Urinary bladder (tissue), 4 donors: ENCODE measurements around the gene CYP4A11. TPM values are rescaled to one million over a fixed set of nuclear protein-coding genes. Genes with fewer than 3 reads are reported as not detected.
"Not testable (repeated sequence)": the region's sequence is repeated elsewhere in the genome, so short reads cannot be mapped to it uniquely, and the experiment has no call there.

Experiments
- DNase-seq: peaks from one replicate; pipeline ENCODE4 v3.0.0-alpha.2; 2015; ENCODE audit errors: extremely low spot score
- H3K27ac ChIP-seq: one replicate; pipeline ENCODE4 v1.5.1; 2013; ENCODE audit warnings: low read depth, mild to moderate bottlenecking, moderate library complexity
- H3K36me3 ChIP-seq: one replicate; pipeline ENCODE4 v1.6.1; 2013; ENCODE audit warnings: mild to moderate bottlenecking, moderate library complexity; ENCODE audit not compliant: insufficient read depth
- H3K4me1 ChIP-seq: one replicate; pipeline ENCODE4 v1.6.1; 2013; ENCODE audit warnings: mild to moderate bottlenecking, moderate library complexity; ENCODE audit not compliant: insufficient read depth
- H3K4me3 ChIP-seq: one replicate; pipeline ENCODE4 v1.5.1; 2013; ENCODE audit warnings: low read depth, low read length
- WGBS: extraction: QIAGEN DNeasy Blood & Tissue Kit; methylation state at CpG from one replicate; pipeline ENCODE4 v1.1.7; 2013; 5-methylcytosine and 5-hydroxymethylcytosine counted together
- polyA plus RNA-seq: library from polyadenylated mRNA; stranded (reverse); fragments of 200-250 nt; gene quantifications from one replicate; pipeline ENCODE4 v1.2.3, GENCODE V29; 2013
- total RNA-seq: library from RNA; depleted of rRNA; stranded (reverse); fragments of >200 nt; gene quantifications from one replicate; pipeline ENCODE4 v1.2.3, GENCODE V29; 2014
- donor health status: healthy with polysubstance abuse.
- donor health status: healthy.

CYP4A11 gene
- total and polyA plus RNA-seq, 2 donors = 0.14 TPM; not detected in 1

DNA sequence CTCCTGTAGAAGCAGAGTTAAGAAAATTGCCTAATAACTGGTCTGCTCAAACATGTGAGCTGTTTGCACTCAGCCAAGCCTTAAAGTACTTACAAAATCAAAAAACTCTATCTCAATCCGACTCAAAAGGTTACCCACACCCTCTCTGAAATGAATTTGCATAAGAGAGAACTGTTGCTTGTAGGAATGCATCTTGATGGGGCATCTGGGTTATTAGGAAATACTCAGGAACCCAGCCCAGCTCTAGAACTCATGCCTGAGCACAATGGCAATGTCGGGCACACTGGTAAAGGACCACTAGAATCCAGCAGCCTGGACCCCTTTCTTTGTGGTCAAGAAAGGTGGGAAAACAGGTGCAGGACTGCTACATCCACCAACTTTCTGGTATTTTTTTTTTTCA, 6.4 kb upstream of the CYP4A11 start:
- not testable (repeated sequence) for H3K27ac ChIP-seq, H3K4me1 ChIP-seq, H3K4me3 ChIP-seq, H3K36me3 ChIP-seq, DNase-seq
- 42% methylated on average over 2 of the region's 2 CpGs for WGBS

DNA sequence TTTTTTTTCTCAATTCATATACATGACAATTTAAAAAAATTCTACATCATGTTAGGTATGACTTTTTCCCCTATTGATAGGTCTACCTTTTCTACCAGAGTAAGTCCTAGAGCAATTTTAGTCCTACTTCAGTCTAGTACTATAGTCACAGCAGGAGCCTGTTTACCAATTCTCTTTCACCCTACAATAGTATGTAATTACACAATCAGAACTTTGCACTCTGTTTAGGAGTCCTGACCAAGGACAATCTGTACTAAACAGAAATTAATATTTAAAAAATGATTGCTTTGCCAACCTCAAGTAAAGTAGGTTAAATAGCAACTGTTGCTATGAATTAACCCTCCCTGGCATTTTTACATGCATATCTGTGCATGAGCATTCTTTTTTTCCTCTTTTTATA, 810 bp upstream of the CYP4A11 start:
- no peaks in the 10 kb centered on the region for H3K36me3 ChIP-seq

DNA sequence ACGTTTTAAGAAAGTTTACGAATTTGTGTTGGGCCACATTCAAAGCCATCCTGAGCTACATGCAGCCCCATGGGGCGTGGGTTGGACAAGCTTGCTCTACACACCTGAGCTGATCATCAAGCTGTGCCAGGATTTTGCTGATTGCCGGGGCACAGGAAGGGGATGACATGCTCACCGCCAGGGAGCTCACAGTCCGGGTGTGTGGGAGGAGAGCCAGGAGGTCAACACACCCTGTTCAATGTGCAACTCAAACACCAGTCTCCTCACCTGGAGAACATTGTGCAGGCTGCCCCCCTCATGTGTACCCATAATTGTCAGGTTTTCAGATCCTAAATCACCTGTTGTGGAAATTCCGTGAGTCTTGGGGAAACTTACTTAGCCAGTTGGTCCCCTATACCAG, 969 bp downstream of the CYP4A11 start:
- Histone ChIP-seq H3K27ac (no peak overlapping the region), H3K4me3 (no peak overlapping the region), H3K36me3 (no peaks in the 10 kb centered on the region), H3K4me1 (no peaks in the 10 kb centered on the region)
- WGBS = 71% methylated on average over 7 of the region's 7 CpGs
- no peak for DNase-seq

More for the DNA sequence above, 810 bp upstream of the CYP4A11 start:
- H3K27ac ChIP-seq = no peak overlapping the region
- H3K4me3 ChIP-seq = no peak overlapping the region
- DNase-seq = no peak
- H3K4me1 ChIP-seq = no peaks in the 10 kb centered on the region

DNA sequence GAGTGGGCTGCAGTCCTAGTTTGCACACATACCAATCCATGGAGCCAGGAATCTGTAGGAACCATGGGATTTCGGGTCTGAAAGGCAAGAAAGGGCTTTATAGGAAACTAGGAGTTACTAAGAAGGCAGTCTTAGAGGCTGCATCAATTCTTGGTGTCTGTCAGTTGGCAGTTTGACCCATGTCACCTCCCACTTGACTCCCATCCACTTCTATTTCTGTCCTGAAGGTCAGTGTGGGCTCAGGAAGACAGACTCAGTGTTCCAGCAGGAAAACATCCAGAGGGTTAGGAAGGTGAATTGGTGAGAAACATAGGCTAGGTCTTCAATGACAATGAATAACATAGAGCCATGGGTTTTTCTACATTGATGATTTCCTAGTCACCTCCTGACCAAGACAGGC, 4.0 kb downstream of the CYP4A11 start:
- no peak overlapping the region for H3K27ac ChIP-seq
- no peak for DNase-seq
- H3K4me3 ChIP-seq = no peak overlapping the region
- WGBS = 50% methylated on average over 1 of the region's 1 CpG
- no peaks in the 10 kb centered on the region for H3K4me1 ChIP-seq
- no peaks in the 10 kb centered on the region for H3K36me3 ChIP-seq

DNA sequence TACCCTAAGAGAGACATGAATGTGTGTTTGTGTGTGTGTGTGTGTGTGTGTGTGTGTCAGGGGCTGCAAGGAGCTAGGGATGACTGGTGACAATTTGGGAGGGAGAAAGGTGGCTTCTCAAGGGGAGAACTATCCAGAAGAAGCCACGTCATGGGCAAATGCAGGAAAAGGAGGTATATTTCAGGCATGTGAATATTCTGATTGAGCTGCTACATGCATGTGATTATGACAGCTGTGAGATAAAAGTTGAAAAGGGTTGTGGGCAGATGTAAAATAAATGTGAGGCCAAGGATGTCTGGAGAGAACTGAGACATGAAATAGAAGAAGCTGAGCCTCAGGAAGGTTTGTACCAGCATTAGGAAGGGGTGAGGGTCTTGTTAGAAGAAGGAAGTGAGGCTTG, 4.5 kb downstream of the CYP4A11 start:
- H3K27ac ChIP-seq = no peak overlapping the region
- H3K4me3 ChIP-seq = no peak overlapping the region
- H3K36me3 ChIP-seq = no peaks in the 10 kb centered on the region
- no peak for DNase-seq
- 57% methylated on average over 1 of the region's 1 CpG for WGBS
- H3K4me1 ChIP-seq = no peaks in the 10 kb centered on the region

DNA sequence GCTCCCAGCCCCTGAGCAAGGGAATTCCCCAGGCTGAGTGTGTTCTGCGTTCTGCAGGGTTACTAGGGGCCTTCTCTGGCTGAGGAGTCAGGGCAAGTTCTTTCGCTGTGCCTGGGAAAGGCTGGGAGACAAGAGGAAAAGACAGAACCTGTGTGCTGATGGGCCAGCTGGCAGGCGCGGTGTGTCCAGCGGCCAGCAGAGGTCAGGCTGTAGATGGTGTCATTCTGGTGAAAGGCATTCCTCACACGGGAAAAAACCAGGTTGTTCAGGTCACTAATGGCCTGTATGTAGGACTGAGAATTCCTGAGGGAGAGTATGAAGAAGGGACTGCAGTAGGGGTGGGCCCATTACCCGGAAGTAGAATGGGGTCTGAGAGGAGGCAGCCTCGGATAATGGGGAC, 6.4 kb downstream of the CYP4A11 start:
- H3K4me1 ChIP-seq, H3K27ac ChIP-seq, H3K4me3 ChIP-seq, H3K36me3 ChIP-seq, DNase-seq: not testable (repeated sequence)
- WGBS = 31% methylated on average over 8 of the region's 8 CpGs

DNA sequence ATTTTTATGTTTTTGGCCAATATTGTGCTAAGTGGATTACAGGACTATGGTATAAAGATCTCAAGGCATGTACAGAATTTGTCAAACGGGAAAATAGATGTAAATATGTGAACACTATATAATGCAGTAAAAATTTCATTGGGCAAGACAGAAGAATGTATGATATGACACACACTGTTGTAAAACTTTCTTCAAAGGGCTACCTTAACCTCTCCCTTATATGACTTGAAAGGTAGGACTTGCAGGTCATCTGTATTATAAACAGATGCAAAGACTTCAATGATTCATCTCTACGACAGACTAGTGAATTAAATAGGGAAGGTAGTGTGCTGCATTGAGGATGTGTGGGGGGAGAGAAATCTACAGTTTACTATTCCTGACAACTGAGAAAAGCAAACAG, 9.3 kb downstream of the CYP4A11 start:
- H3K36me3 ChIP-seq, DNase-seq, H3K4me1 ChIP-seq, H3K4me3 ChIP-seq, H3K27ac ChIP-seq: not testable (repeated sequence)
- WGBS = 24% methylated on average over 2 of the region's 2 CpGs

DNA sequence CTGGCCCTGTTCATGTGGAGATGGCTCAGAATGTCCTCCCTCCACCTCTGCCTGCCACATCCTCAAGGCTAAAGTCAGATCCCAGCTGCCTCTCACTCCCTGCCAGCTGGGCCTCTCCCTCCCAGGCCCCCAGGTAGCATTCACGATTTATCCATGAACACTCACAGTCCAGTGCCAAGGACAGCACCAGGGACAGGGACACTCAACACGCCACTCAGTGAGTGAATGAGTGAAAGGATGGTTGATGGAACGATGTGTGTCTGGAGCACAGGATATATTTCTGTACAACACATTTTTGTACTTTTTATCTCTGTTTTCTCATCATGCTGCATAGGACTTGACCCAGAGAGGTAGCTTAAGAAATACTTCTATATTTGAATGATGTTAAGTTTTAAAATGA, 10.1 kb downstream of the CYP4A11 start:
- no peak for DNase-seq
- H3K27ac ChIP-seq = no peak overlapping the region
- WGBS = 66% methylated on average over 3 of the region's 3 CpGs
- H3K4me3 ChIP-seq = no peak overlapping the region
- no peaks in the 10 kb centered on the region for H3K4me1 ChIP-seq
- H3K36me3 ChIP-seq = no peaks in the 10 kb centered on the region

DNA sequence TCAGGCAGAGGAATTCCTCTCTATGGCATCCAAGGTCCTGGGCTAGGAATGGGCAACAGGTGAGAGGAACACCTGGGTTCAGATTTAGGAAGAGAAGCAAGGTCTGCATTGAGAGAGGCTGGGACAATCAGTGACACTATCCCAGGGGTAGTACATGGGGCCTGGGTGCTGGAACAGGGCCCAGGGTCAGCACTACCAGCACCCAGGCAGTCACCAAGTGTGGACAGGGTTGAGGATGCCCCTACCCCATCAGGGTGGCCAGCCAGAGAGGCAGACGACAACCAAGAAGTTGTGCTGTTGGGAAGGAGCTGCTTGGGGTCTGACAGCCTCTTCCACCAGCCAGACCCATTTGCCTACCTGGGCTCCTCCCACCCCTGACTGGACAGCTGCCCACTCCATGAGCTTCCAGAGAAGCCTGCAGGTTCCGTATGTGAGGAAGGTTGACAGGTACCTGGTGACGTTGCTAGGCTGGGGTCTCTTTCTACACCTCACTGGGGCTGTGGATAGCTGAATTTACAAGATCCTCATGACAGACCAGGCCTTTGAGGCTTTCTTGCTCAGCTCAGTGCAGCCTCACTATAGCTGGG, 13.9 kb downstream of the CYP4A11 start:
- 81% methylated on average over 3 of the region's 3 CpGs for WGBS
- no peaks in the 10 kb centered on the region for H3K36me3 ChIP-seq
- H3K27ac ChIP-seq = no peak overlapping the region
- no peaks in the 10 kb centered on the region for H3K4me1 ChIP-seq
- no peak overlapping the region for H3K4me3 ChIP-seq
- no peak for DNase-seq

DNA sequence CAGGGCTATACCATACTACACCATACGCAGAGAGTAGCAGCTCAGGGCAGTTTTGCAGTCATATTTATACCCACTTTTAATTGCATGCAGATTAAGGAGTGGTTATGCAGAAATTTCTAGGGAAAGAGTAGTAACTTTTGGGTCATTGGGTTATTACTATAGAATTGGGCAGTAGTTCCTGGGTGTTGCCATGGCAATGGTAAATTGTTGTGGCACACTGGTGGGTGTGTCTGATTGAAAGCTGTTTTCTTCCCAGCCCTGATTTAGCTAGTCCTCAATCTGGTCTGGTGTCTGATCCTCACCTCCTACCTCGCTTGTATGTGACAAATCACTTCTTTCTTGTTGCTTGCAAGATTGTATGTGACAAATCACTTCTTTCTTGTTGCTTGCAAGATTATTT, 30.5 kb downstream of the CYP4A11 start:
- 59% methylated on average over 2 of the region's 2 CpGs for WGBS
- no peak overlapping the region for H3K4me3 ChIP-seq
- H3K36me3 ChIP-seq = no peaks in the 10 kb centered on the region
- no peak overlapping the region for H3K27ac ChIP-seq
- DNase-seq = no peak
- no peaks in the 10 kb centered on the region for H3K4me1 ChIP-seq

DNA sequence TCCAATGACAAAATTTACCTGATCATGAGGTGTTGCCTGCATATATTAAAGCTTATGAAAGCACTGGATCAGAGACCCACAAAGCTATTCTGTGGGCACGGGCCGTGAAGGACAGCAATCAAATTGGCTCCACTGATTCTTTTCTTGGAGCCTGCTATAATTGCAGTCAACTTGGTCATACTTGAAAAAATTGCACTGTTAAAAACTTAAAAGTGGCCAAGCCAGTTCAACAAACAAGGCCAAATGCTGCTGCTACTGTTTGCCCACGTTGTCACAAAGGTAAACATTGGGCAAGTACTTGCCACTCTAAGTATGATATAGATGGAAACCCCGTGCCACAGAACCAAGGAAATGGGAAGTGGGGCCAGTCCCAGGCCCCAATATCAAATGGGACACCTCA, 37.8 kb downstream of the CYP4A11 start:
- no peaks in the 10 kb centered on the region for H3K36me3 ChIP-seq
- peak; percentile 3 for DNase-seq
- H3K4me1 ChIP-seq = no peaks in the 10 kb centered on the region
- H3K4me3 ChIP-seq = no peak overlapping the region
- WGBS = 68% methylated on average over 4 of the region's 4 CpGs
- no peak overlapping the region for H3K27ac ChIP-seq

DNA sequence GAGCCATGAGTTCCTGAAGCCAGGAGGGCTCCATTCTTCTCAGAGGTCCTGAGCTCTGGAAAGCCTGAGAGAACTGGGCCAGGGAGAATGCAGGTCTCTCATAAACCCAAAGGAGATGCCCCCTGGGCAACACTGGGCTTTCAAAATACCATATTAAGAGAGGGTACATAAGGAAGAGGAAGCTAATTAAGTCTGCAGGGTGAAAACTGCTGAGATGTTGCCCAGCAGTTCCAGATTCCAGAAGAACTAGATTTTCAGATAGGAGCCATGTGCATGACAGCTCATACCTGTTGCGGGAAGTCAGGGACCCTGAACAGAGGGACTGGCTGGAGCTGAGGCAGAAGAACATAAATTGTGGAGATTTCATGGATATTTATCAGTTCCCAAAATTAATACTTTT, 40.9 kb downstream of the CYP4A11 start:
- Histone ChIP-seq H3K4me1 (no peaks in the 10 kb centered on the region), H3K36me3 (no peaks in the 10 kb centered on the region), H3K27ac (no peak overlapping the region), H3K4me3 (no peak overlapping the region)
- WGBS = 92% methylated on average over 1 of the region's 1 CpG
- no peak for DNase-seq

DNA sequence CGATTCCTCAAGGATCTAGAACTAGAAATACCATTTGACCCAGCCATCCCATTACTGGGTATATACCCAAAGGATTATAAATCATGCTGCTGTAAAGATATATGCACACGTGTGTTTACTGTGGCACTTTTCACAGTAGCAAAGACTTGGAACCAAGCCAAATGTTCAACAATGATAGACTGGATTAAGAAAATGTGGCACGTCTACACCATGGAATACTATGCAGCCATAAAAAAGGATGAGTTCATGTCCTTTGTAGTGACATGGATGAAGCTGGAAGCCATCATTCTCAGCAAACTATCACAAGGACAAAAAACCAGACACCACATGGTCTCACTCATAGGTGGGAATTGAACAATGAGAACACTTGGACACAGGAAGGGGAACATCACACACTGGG, 59.6 kb downstream of the CYP4A11 start:
- H3K4me1 ChIP-seq, H3K36me3 ChIP-seq, DNase-seq, H3K27ac ChIP-seq, H3K4me3 ChIP-seq: not testable (repeated sequence)
- WGBS = 78% methylated on average over 3 of the region's 3 CpGs
